ENCODE data around the gene SLC17A9. TPM values are rescaled to one million over a fixed set of nuclear protein-coding genes. Genes with fewer than 3 reads are reported as not detected.
A peak's percentile ranks its signal among the peaks of the same experiment; 100 is the strongest.

The SLC17A9 gene
- polyA plus RNA-seq, 3 donors from 2014 or later, result 0.95 to 3.5 (median 2.0) TPM

DNA sequence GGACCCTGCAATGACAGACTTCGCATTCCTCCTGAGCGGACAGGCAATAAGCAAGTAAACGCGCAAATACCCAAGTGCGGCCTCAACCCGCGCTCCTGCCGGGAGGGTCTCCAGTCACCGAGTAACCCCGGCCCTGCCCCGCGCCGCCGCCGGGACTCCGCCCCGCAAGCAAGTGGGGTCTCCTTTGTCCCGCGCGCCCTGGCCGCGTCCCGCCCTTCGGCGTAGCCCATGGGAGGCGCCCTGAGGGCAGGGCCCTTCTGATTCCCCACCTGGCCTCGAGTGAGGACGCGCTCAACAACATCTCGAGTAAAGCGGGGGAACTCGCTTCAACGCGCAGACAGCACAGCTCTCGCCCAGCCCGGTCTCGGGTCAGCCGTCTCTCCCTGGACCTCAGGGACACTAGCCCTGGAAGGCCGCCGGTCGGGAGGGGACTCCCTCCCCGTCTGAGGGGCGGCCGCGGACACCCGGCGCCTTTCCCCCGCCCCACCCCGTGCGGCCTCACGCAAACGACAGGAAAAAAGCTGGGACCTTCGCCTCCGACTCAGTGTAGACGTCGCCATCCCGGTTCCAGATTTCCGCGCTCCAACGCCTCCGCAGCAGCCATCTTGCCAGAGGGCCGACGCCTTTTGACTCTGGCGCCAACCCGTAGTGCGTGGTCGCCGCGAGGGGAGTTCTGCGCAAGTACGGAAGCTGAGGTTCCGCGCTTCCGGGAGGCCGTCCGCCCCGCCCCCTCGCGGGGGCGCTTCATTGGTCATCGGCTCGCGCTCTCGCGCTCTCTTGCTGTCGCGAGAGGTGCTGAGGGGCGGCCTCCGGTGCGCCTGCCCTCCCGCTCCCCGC, 15.0 kb upstream of the SLC17A9 start:
- Mint-ChIP-seq H3K9me3 (no peaks in the 10 kb centered on the region), H3K27me3 (ENCODE audit: low read depth in 3 of 3) (peaks cover 6 to 15% (median 6%) of the 10 kb centered on the region in 3 donors), H3K4me3 (peak overlapping the region; percentile 96 to 99 (median 97)), H3K36me3 (peaks cover 0 to 4% (median 0%) of the 10 kb centered on the region in 3 donors), H3K27ac (peak overlapping the region; percentile 92 to 98 (median 96)), H3K4me1 (peaks cover 33 to 61% of the 10 kb centered on the region in 2 donors)
- DNase-seq, result peak; percentile 97

GRCh38 chr20:62938105-62938888, 14.2 kb upstream of the SLC17A9 start, which contains the start of gene GID8:
Gene GID8 (plus strand): TSS chr20:62938147. CDS start chr20:62941503, 3,356 bp downstream.
- Mint-ChIP-seq H3K4me1 (peaks cover 33 to 52% of the 10 kb centered on the region in 2 donors), H3K36me3 (peaks cover 3 to 7% (median 5%) of the 10 kb centered on the region in 3 donors), H3K27ac (peak within 1 kb of the TSS; percentile 92 to 99 (median 96)), H3K27me3 (ENCODE audit: low read depth in 3 of 3) (peaks cover 6 to 14% (median 6%) of the 10 kb centered on the region in 3 donors), H3K9me3 (no peaks in the 10 kb centered on the region), H3K4me3 (peak within 1 kb of the TSS; percentile 97 to 99 (median 97))
- no peak for DNase-seq

DNA sequence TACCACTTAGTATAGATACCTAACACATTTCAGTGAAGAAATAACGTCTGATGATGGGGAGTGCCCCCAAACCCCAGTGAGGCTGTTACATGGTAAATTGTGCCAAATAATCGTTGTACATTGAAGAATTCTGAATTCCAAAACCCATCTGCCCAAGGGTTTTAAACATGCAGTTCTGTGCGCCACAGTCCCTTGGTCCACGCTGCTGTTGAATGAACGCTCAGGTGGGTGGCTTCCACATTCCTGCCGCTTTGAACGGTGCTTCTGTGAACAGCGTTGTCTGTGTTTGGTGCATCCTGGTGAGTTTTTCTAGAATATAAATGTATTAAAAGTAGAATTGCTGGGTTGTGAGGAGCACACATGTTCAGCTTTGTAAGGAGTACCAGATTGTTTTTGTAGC, 11.6 kb upstream of the SLC17A9 start:
- Mint-ChIP-seq H3K27ac (no peak overlapping the region), H3K36me3 (peaks cover 10 to 23% (median 10%) of the 10 kb centered on the region in 3 donors), H3K9me3 (no peaks in the 10 kb centered on the region), H3K4me1 (peaks cover 33 to 51% of the 10 kb centered on the region in 2 donors), H3K27me3 (ENCODE audit: low read depth in 3 of 3) (peaks cover 6 to 15% (median 6%) of the 10 kb centered on the region in 3 donors), H3K4me3 (peak overlapping the region in 2 of 5 donors; percentile 32 to 36)
- no peak for DNase-seq

DNA sequence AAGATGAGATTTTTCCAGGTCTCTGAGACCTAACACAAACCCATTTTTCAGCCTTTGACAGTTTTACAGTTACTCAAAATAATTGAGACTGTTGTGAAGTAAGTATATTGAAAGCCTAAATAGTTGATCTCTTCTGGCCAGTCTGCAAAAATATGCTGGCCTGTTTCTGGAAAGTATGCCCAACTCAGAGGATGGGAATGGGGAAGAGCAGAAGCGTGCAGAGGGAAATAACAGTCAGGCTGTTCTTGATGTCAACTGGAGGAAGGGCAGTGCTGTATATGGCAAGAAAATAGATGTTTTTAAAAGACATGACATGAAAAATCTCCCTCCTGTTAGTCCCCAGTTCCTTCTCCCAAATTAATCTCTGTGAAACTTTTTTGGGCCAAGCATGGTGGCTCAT, 10.7 kb upstream of the SLC17A9 start:
- no peak overlapping the region for H3K27ac Mint-ChIP-seq
- H3K36me3 Mint-ChIP-seq, result peaks cover 10 to 23% (median 14%) of the 10 kb centered on the region in 3 donors
- no peak for DNase-seq
- H3K9me3 Mint-ChIP-seq, result no peaks in the 10 kb centered on the region
- no peak overlapping the region for H3K4me3 Mint-ChIP-seq
- H3K27me3 Mint-ChIP-seq (ENCODE audit: low read depth in 3 of 3), result peaks cover 6 to 15% (median 6%) of the 10 kb centered on the region in 3 donors
- H3K4me1 Mint-ChIP-seq, result peaks cover 29 to 49% of the 10 kb centered on the region in 2 donors

GRCh38 chr20:62942456-62942855, 10.1 kb upstream of the SLC17A9 start:
- Mint-ChIP-seq H3K27me3 (ENCODE audit: low read depth in 3 of 3) (peaks cover 6 to 12% (median 6%) of the 10 kb centered on the region in 3 donors), H3K27ac (no peak overlapping the region), H3K4me1 (peaks cover 26 to 42% of the 10 kb centered on the region in 2 donors), H3K4me3 (no peak overlapping the region), H3K9me3 (no peaks in the 10 kb centered on the region), H3K36me3 (peaks cover 15 to 28% (median 19%) of the 10 kb centered on the region in 3 donors)
- DNase-seq, result no peak

- Mint-ChIP-seq H3K4me3 (no peak overlapping the region), H3K36me3 (peaks cover 19 to 36% (median 20%) of the 10 kb centered on the region in 3 donors), H3K27me3 (ENCODE audit: low read depth in 3 of 3) (peaks cover 2 to 7% (median 3%) of the 10 kb centered on the region in 3 donors), H3K9me3 (no peaks in the 10 kb centered on the region), H3K4me1 (peaks cover 23 to 34% of the 10 kb centered on the region in 2 donors), H3K27ac (no peak overlapping the region)
- no peak for DNase-seq
Observed at GRCh38 chr20:62943396-62943795, 9.1 kb upstream of the SLC17A9 start.

DNA sequence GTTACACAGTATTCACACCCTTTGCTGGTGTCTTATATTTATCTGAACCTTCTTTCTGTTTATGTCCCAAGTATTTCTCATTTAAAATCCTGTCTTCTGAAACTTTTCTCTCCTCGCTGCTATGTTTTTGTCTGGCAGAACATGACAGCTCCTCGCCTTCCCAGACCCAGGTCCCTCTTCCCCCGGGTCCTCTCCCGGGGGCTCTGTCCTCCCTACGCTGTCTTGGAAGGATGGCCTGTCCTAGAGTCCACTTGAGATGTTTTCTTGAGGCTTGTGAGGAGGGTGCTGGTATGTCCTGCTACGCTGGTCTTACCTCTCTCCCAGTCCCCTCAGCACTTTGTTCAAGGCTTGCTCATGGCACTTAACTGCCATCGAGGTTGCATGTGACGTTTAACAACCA, 8.3 kb upstream of the SLC17A9 start:
- H3K4me3 Mint-ChIP-seq, result no peak overlapping the region
- H3K4me1 Mint-ChIP-seq, result peaks cover 15 to 26% of the 10 kb centered on the region in 2 donors
- no peak overlapping the region for H3K27ac Mint-ChIP-seq
- H3K36me3 Mint-ChIP-seq, result peaks cover 20 to 36% (median 26%) of the 10 kb centered on the region in 3 donors
- no peak for DNase-seq
- no peaks in the 10 kb centered on the region for H3K9me3 Mint-ChIP-seq
- peaks cover 0 to 2% (median 0%) of the 10 kb centered on the region in 3 donors for H3K27me3 Mint-ChIP-seq (ENCODE audit: low read depth in 3 of 3)

DNA sequence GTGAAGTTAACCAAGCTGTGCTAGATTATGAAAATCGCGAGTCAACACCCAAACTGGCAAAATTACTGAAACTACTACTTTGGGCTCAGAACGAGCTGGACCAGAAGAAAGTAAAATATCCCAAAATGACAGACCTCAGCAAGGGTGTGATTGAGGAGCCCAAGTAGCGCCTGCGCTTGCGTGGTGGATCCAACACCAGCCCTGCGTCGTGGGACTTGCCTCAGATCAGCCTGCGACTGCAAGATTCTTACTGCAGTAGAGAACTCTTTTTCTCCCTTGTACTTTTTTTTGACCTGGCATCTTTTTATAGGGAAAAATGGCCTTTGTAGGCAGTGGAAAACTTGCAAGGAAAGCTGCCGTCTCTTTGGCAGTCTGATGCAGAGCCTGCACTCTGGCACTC, 7.8 kb upstream of the SLC17A9 start:
- peaks cover 10 to 21% of the 10 kb centered on the region in 2 donors for H3K4me1 Mint-ChIP-seq

DNA sequence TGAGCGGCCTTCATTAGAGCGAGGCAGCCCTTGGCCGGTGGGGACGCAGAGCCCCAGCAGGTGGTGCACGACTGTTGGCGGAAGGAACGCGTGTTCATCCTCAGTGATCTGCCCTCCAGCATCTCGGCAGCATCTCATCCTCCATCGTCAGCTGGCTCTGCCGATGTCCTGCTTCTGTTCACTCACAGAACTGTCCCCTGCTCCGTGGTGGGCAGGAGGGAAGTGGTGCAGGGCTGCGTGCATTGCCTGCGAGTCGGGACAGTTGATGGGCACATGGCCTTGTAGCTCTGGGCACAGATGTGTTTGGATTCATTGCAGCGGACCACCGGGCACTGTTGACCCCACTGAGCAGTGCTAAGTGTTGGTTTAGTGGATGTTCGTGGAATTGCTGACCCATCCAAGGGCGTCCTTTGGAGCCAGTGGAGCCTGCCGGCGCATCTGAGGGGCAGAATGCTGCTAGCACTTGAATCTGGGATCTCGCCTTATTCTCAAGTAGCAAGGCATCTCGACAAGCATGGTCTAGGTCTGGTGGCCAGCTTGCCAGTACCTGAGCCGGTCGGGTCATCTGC, 6.7 kb upstream of the SLC17A9 start:
- H3K9me3 Mint-ChIP-seq, result no peaks in the 10 kb centered on the region
- H3K27me3 Mint-ChIP-seq (ENCODE audit: low read depth in 3 of 3), result peaks cover 0 to 2% (median 0%) of the 10 kb centered on the region in 3 donors
- H3K4me1 Mint-ChIP-seq, result peaks cover 7 to 12% of the 10 kb centered on the region in 2 donors
- no peak overlapping the region for H3K4me3 Mint-ChIP-seq
- H3K36me3 Mint-ChIP-seq, result peaks cover 20 to 41% (median 31%) of the 10 kb centered on the region in 3 donors
- DNase-seq, result no peak
- H3K27ac Mint-ChIP-seq, result no peak overlapping the region

More for the DNA sequence above, 7.8 kb upstream of the SLC17A9 start:
- no peak overlapping the region for H3K27ac Mint-ChIP-seq
- no peak overlapping the region for H3K4me3 Mint-ChIP-seq
- peaks cover 20 to 36% (median 28%) of the 10 kb centered on the region in 3 donors for H3K36me3 Mint-ChIP-seq
- no peaks in the 10 kb centered on the region for H3K9me3 Mint-ChIP-seq
- no peak for DNase-seq
- peaks cover 0 to 2% (median 0%) of the 10 kb centered on the region in 3 donors for H3K27me3 Mint-ChIP-seq (ENCODE audit: low read depth in 3 of 3)

GRCh38 chr20:62946918-62947317, 5.6 kb upstream of the SLC17A9 start:
- Mint-ChIP-seq H3K27me3 (ENCODE audit: low read depth in 3 of 3) (peaks cover 0 to 2% (median 0%) of the 10 kb centered on the region in 3 donors), H3K27ac (no peak overlapping the region), H3K9me3 (no peaks in the 10 kb centered on the region), H3K36me3 (peaks cover 20 to 38% (median 31%) of the 10 kb centered on the region in 3 donors), H3K4me1 (peaks cover 2 to 5% of the 10 kb centered on the region in 2 donors), H3K4me3 (no peak overlapping the region)
- DNase-seq, result no peak

DNA sequence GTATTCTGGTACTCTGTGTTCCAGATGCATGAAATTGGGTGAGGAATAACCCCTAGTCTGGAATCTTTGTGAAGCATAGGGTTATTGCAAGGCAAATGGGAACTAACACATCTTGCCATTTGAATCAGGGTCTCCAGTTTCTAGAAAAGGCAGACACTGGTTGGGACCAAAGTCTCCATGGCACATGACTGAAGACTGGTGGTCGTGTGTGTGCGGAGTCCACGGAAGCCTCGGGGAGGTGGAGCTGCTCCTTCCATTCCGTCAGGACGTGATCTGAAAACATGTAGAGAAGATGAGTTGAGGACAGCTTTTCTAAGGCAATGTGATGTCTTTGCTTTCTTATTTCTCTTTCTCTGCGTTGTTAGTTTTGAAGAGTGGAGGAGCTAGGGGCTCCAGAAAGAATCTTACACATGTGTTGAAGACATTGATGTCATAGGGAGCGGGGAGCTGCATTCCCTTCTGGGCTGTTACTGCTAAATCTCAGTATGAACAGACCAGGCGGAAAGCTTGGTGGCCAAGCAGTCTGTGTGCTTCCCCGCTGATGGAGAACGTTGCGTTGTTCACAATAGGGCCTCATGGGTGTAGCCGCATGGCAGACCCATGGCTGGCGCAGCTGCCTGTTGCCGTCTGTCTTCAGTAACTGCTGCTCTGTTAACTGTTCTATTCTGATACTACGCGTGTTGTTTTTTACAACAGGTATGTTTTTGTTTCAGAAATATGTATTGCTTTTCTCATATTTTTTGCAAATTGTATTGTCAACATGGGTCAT, 4.8 kb upstream of the SLC17A9 start:
- no peak for DNase-seq
- H3K27ac Mint-ChIP-seq, result peak overlapping the region in 1 of 6 donors; percentile 40
- peaks cover 0 to 3% (median 0%) of the 10 kb centered on the region in 3 donors for H3K27me3 Mint-ChIP-seq (ENCODE audit: low read depth in 3 of 3)
- H3K4me1 Mint-ChIP-seq, result peaks cover 6 to 10% of the 10 kb centered on the region in 2 donors
- no peaks in the 10 kb centered on the region for H3K9me3 Mint-ChIP-seq
- H3K36me3 Mint-ChIP-seq, result peaks cover 20 to 37% (median 30%) of the 10 kb centered on the region in 3 donors
- no peak overlapping the region for H3K4me3 Mint-ChIP-seq

DNA sequence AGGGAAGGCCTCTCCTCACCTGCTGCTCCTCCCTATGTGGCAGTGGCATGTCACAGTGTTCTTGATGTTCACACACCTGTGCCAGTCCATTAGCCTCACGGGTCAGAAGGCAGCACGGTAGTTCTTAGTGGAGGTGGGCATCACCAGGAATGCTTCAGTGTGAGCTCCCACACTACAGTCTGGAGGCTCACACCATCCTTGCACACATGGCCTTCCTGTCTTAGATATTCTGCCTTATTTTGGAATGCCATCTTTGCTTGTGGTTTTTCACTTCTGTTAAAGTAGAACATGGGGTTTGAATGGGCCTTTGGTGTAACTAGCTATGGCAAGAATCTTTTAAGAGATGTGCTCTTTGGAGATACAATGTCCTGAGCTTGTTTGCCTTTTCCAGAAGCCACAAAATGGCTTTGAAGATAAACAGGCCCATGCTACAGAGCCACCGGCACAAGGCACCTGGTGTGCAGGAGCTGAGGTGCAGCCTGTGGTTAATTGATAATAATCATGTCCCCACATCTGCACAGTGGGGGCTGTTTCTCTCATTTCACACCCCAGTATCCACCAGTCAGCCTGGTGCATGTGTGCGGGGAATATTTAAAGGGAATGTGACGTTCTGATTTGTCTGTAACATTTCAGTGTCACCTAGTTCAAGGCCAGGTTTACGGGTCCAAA, 3.2 kb upstream of the SLC17A9 start:
- peaks cover 0 to 6% (median 2%) of the 10 kb centered on the region in 3 donors for H3K27me3 Mint-ChIP-seq (ENCODE audit: low read depth in 3 of 3)
- H3K9me3 Mint-ChIP-seq, result no peaks in the 10 kb centered on the region
- DNase-seq, result no peak
- no peak overlapping the region for H3K4me3 Mint-ChIP-seq
- peaks cover 17 to 25% of the 10 kb centered on the region in 2 donors for H3K4me1 Mint-ChIP-seq
- peak overlapping the region in 1 of 6 donors; percentile 71 for H3K27ac Mint-ChIP-seq
- peaks cover 13 to 29% (median 25%) of the 10 kb centered on the region in 3 donors for H3K36me3 Mint-ChIP-seq
